Breast epithelium (tissue), 3 donors: ENCODE data around the gene GALNTL6.

Experiments
- CTCF ChIP-seq, 3 donors: fragments of 450-650 bp; IDR thresholded peaks; one replicate each; pipeline ENCODE4 v1.5.1; 2016 to 2017; ENCODE audit warnings: antibody characterized with exemption in 3 of 3, mild to moderate bottlenecking in 3 of 3, moderate library complexity in 3 of 3
- POLR2A ChIP-seq: fragments of 450-650 bp; IDR thresholded peaks from one replicate; pipeline ENCODE4 v1.6.1; 2016; ENCODE audit warnings: antibody characterized with exemption, mild to moderate bottlenecking, moderate library complexity

- no peak for TF ChIP-seq CTCF (IDR thresholded peaks at IDR 0.05)
- no peak for TF ChIP-seq POLR2A
Observed at GRCh38 chr4:172734555-172734954, 921.4 kb downstream of the GALNTL6 start.
